Measurements from ENCODE around the gene PRR20G. TPM values are rescaled to one million over a fixed set of nuclear protein-coding genes. Genes with fewer than 3 reads are reported as not detected.
"Not testable (repeated sequence)": the region's sequence is repeated elsewhere in the genome, so short reads cannot be mapped to it uniquely, and the experiment has no call there.

Gene PRR20G
- total RNA-seq, 2 experiments from 2014 or later = not detected

- Mint-ChIP-seq H3K4me3 (no peak overlapping the region), H3K36me3 (ENCODE audit: low read depth) (no peaks in the 10 kb centered on the region), H3K27ac (no peak overlapping the region), H3K27me3 (peaks cover 2% of the 10 kb centered on the region), H3K4me1 (no peaks in the 10 kb centered on the region), H3K9me3 (no peaks in the 10 kb centered on the region)
- DNase-seq = no peak
- ChIA-PET CTCF (no interaction called here), POLR2A (no interaction called here)
These were observed 28.8 kb upstream of the PRR20G start for GRCh38 chr3:127316685-127317084.

GRCh38 chr3:127312818-127313217 is 25.0 kb upstream of the PRR20G start:
- peaks cover 4% of the 10 kb centered on the region for H3K27me3 Mint-ChIP-seq
- DNase-seq = no peak
- ChIA-PET POLR2A (no interaction called here), CTCF (no interaction called here)
- no peaks in the 10 kb centered on the region for H3K4me1 Mint-ChIP-seq
- H3K4me3 Mint-ChIP-seq = no peak overlapping the region
- no peaks in the 10 kb centered on the region for H3K9me3 Mint-ChIP-seq
- no peaks in the 10 kb centered on the region for H3K36me3 Mint-ChIP-seq (ENCODE audit: low read depth)
- H3K27ac Mint-ChIP-seq = no peak overlapping the region

- H3K27me3 Mint-ChIP-seq; H3K4me1 Mint-ChIP-seq; H3K9me3 Mint-ChIP-seq; POLR2A ChIA-PET; CTCF ChIA-PET; H3K4me3 Mint-ChIP-seq; H3K36me3 Mint-ChIP-seq (ENCODE audit: low read depth); DNase-seq; H3K27ac Mint-ChIP-seq: not testable (repeated sequence)
These were observed 21.0 kb upstream of the PRR20G start for GRCh38 chr3:127308821-127309220.

- Mint-ChIP-seq H3K27ac (no peak overlapping the region), H3K27me3 (peaks cover 5% of the 10 kb centered on the region), H3K4me1 (no peaks in the 10 kb centered on the region), H3K9me3 (no peaks in the 10 kb centered on the region), H3K4me3 (no peak overlapping the region), H3K36me3 (ENCODE audit: low read depth) (no peaks in the 10 kb centered on the region)
- DNase-seq = no peak
- ChIA-PET POLR2A (no interaction called here), CTCF (no interaction called here)
These were observed 20.1 kb upstream of the PRR20G start for GRCh38 chr3:127307916-127308315.

- no peaks in the 10 kb centered on the region for H3K9me3 Mint-ChIP-seq
- H3K27ac Mint-ChIP-seq = no peak overlapping the region
- no peaks in the 10 kb centered on the region for H3K36me3 Mint-ChIP-seq (ENCODE audit: low read depth)
- H3K27me3 Mint-ChIP-seq = peaks cover 10% of the 10 kb centered on the region
- no peaks in the 10 kb centered on the region for H3K4me1 Mint-ChIP-seq
- H3K4me3 Mint-ChIP-seq = no peak overlapping the region
- DNase-seq = no peak
- CTCF ChIA-PET = no interaction called here
- POLR2A ChIA-PET = no interaction called here
These were observed 19.4 kb upstream of the PRR20G start for GRCh38 chr3:127307112-127307835.

- Mint-ChIP-seq H3K4me3 (no peak overlapping the region), H3K36me3 (ENCODE audit: low read depth) (no peaks in the 10 kb centered on the region), H3K27me3 (peaks cover 7% of the 10 kb centered on the region), H3K27ac (no peak overlapping the region), H3K4me1 (no peaks in the 10 kb centered on the region), H3K9me3 (no peaks in the 10 kb centered on the region)
- CTCF ChIA-PET = no interaction called here
- no peak for DNase-seq
- POLR2A ChIA-PET = no interaction called here
These were observed 18.7 kb upstream of the PRR20G start for GRCh38 chr3:127306361-127307111.

GRCh38 chr3:127305499-127306060 is 17.7 kb upstream of the PRR20G start:
- no peak for DNase-seq
- Mint-ChIP-seq H3K4me3 (no peak overlapping the region), H3K9me3 (no peaks in the 10 kb centered on the region), H3K36me3 (ENCODE audit: low read depth) (no peaks in the 10 kb centered on the region), H3K4me1 (no peaks in the 10 kb centered on the region), H3K27ac (no peak overlapping the region), H3K27me3 (peaks cover 9% of the 10 kb centered on the region)
- ChIA-PET POLR2A (no interaction called here), CTCF (no interaction called here)

GRCh38 chr3:127304121-127304744 is 16.4 kb upstream of the PRR20G start:
- H3K27me3 Mint-ChIP-seq = peaks cover 11% of the 10 kb centered on the region
- no peaks in the 10 kb centered on the region for H3K9me3 Mint-ChIP-seq
- ChIA-PET CTCF (no interaction called here), POLR2A (no interaction called here)
- H3K4me3 Mint-ChIP-seq = no peak overlapping the region
- H3K36me3 Mint-ChIP-seq (ENCODE audit: low read depth) = no peaks in the 10 kb centered on the region
- DNase-seq = no peak
- no peaks in the 10 kb centered on the region for H3K4me1 Mint-ChIP-seq
- no peak overlapping the region for H3K27ac Mint-ChIP-seq

- Mint-ChIP-seq H3K27me3 (peaks cover 20% of the 10 kb centered on the region), H3K4me3 (no peak overlapping the region), H3K9me3 (no peaks in the 10 kb centered on the region), H3K4me1 (no peaks in the 10 kb centered on the region), H3K36me3 (ENCODE audit: low read depth) (no peaks in the 10 kb centered on the region), H3K27ac (no peak overlapping the region)
- ChIA-PET CTCF (no interaction called here), POLR2A (no interaction called here)
- no peak for DNase-seq
These were observed 11.4 kb upstream of the PRR20G start for GRCh38 chr3:127299276-127299675.

- CTCF ChIA-PET = no interaction called here
These were observed 9.1 kb upstream of the PRR20G start for GRCh38 chr3:127296959-127297358.

GRCh38 chr3:127296166-127296565 is 8.3 kb upstream of the PRR20G start:
- no peaks in the 10 kb centered on the region for H3K9me3 Mint-ChIP-seq
- POLR2A ChIA-PET = no interaction called here
- H3K4me3 Mint-ChIP-seq = no peak overlapping the region
- H3K4me1 Mint-ChIP-seq = no peaks in the 10 kb centered on the region
- peaks cover 11% of the 10 kb centered on the region for H3K27me3 Mint-ChIP-seq
- no peak overlapping the region for H3K27ac Mint-ChIP-seq
- no peak for DNase-seq
- H3K36me3 Mint-ChIP-seq (ENCODE audit: low read depth) = no peaks in the 10 kb centered on the region
- CTCF ChIA-PET = no interaction called here

More at GRCh38 chr3:127296959-127297358, 9.1 kb upstream of the PRR20G start:
- no peak overlapping the region for H3K4me3 Mint-ChIP-seq
- H3K9me3 Mint-ChIP-seq = no peaks in the 10 kb centered on the region
- peaks cover 15% of the 10 kb centered on the region for H3K27me3 Mint-ChIP-seq
- no peaks in the 10 kb centered on the region for H3K36me3 Mint-ChIP-seq (ENCODE audit: low read depth)
- POLR2A ChIA-PET = no interaction called here
- DNase-seq = no peak
- H3K27ac Mint-ChIP-seq = no peak overlapping the region
- no peaks in the 10 kb centered on the region for H3K4me1 Mint-ChIP-seq

- H3K9me3 Mint-ChIP-seq; CTCF ChIA-PET; DNase-seq; H3K36me3 Mint-ChIP-seq (ENCODE audit: low read depth); H3K27ac Mint-ChIP-seq; H3K4me1 Mint-ChIP-seq; H3K4me3 Mint-ChIP-seq; POLR2A ChIA-PET; H3K27me3 Mint-ChIP-seq: not testable (repeated sequence)
These were observed 5.8 kb upstream of the PRR20G start for GRCh38 chr3:127293650-127294049.

GRCh38 chr3:127291611-127292010 is 3.8 kb upstream of the PRR20G start:
- H3K9me3 Mint-ChIP-seq = no peaks in the 10 kb centered on the region
- H3K27me3 Mint-ChIP-seq = peaks cover 5% of the 10 kb centered on the region
- H3K36me3 Mint-ChIP-seq (ENCODE audit: low read depth) = no peaks in the 10 kb centered on the region
- no peaks in the 10 kb centered on the region for H3K4me1 Mint-ChIP-seq
- H3K27ac Mint-ChIP-seq = no peak overlapping the region
- DNase-seq = no peak
- ChIA-PET POLR2A (no interaction called here), CTCF (no interaction called here)
- H3K4me3 Mint-ChIP-seq = no peak overlapping the region
